Activated naive CD8-positive, alpha-beta T cell treated with anti-CD3 and anti-CD28 coated beads, Interleukin-2, amount 50 U/mL, for 24 hours (primary cell): ENCODE results near the gene MAP4K4.

Experiments used
- ATAC-seq: fragments of 150-1000 bp; cut with Tn5 transposase; one replicate; pipeline ENCODE4 v1.10.0; 2021
- DNase-seq: peaks from one replicate; pipeline ENCODE4 v3.0.0; 2021
- H3K27ac Mint-ChIP-seq: one replicate; pipeline ENCODE4 v1.8.0; 2021; ENCODE audit warnings: mild to moderate bottlenecking, mixed read lengths
- H3K27me3 Mint-ChIP-seq: one replicate; pipeline ENCODE4 v1.8.0; 2021; ENCODE audit warnings: mixed read lengths
- H3K36me3 Mint-ChIP-seq: one replicate; pipeline ENCODE4 v1.8.0; 2021; ENCODE audit warnings: low read depth, mixed read lengths
- H3K4me1 Mint-ChIP-seq: one replicate; pipeline ENCODE4 v1.8.0; 2021; ENCODE audit warnings: mixed read lengths
- H3K4me3 Mint-ChIP-seq: one replicate; pipeline ENCODE4 v1.8.0; 2021; ENCODE audit warnings: mild to moderate bottlenecking, moderate library complexity, mixed read lengths
- H3K9me3 Mint-ChIP-seq: one replicate; pipeline ENCODE4 v1.8.0; 2021; ENCODE audit warnings: mixed read lengths

MAP4K4 gene

GRCh38 chr2:101831351-101831865 lies 133.9 kb downstream of the MAP4K4 start:
- H3K4me3 Mint-ChIP-seq: no peak overlapping the region
- peaks cover 52% of the 10 kb centered on the region for H3K4me1 Mint-ChIP-seq
- ATAC-seq: peak; percentile 41
- no peaks in the 10 kb centered on the region for H3K9me3 Mint-ChIP-seq
- H3K27me3 Mint-ChIP-seq: no peaks in the 10 kb centered on the region
- H3K27ac Mint-ChIP-seq: peak overlapping the region; percentile 52
- peaks cover 26% of the 10 kb centered on the region for H3K36me3 Mint-ChIP-seq
- peak; percentile 60 for DNase-seq

- peaks cover 28% of the 10 kb centered on the region for H3K36me3 Mint-ChIP-seq
- H3K9me3 Mint-ChIP-seq: no peaks in the 10 kb centered on the region
- DNase-seq (no peak), ATAC-seq (no peak)
- H3K27me3 Mint-ChIP-seq: no peaks in the 10 kb centered on the region
- no peak overlapping the region for H3K4me3 Mint-ChIP-seq
- no peak overlapping the region for H3K27ac Mint-ChIP-seq
- peaks cover 45% of the 10 kb centered on the region for H3K4me1 Mint-ChIP-seq
Measured at GRCh38 chr2:101832114-101832513, 134.6 kb downstream of the MAP4K4 start.

GRCh38 chr2:101833890-101834523 lies 136.5 kb downstream of the MAP4K4 start:
- Mint-ChIP-seq H3K9me3 (no peaks in the 10 kb centered on the region), H3K4me3 (no peak overlapping the region), H3K27me3 (no peaks in the 10 kb centered on the region), H3K36me3 (peaks cover 30% of the 10 kb centered on the region), H3K27ac (no peak overlapping the region), H3K4me1 (peaks cover 26% of the 10 kb centered on the region)
- DNase-seq (no peak), ATAC-seq (no peak)

- H3K27me3 Mint-ChIP-seq: no peaks in the 10 kb centered on the region
- ATAC-seq (no peak), DNase-seq (no peak)
- no peak overlapping the region for H3K4me3 Mint-ChIP-seq
- H3K36me3 Mint-ChIP-seq: peaks cover 37% of the 10 kb centered on the region
- H3K9me3 Mint-ChIP-seq: no peaks in the 10 kb centered on the region
- peaks cover 9% of the 10 kb centered on the region for H3K4me1 Mint-ChIP-seq
- H3K27ac Mint-ChIP-seq: no peak overlapping the region
Measured at GRCh38 chr2:101837354-101837753, 139.8 kb downstream of the MAP4K4 start.

GRCh38 chr2:101841679-101842327 lies 144.3 kb downstream of the MAP4K4 start:
- H3K27ac Mint-ChIP-seq: no peak overlapping the region
- H3K9me3 Mint-ChIP-seq: no peaks in the 10 kb centered on the region
- H3K4me3 Mint-ChIP-seq: no peak overlapping the region
- H3K4me1 Mint-ChIP-seq: peaks cover 11% of the 10 kb centered on the region
- ATAC-seq (no peak), DNase-seq (no peak)
- no peaks in the 10 kb centered on the region for H3K27me3 Mint-ChIP-seq
- H3K36me3 Mint-ChIP-seq: peaks cover 45% of the 10 kb centered on the region

GRCh38 chr2:101842471-101842870 lies 145.0 kb downstream of the MAP4K4 start:
- H3K27me3 Mint-ChIP-seq: no peaks in the 10 kb centered on the region
- DNase-seq (no peak), ATAC-seq (no peak)
- no peak overlapping the region for H3K4me3 Mint-ChIP-seq
- peaks cover 43% of the 10 kb centered on the region for H3K36me3 Mint-ChIP-seq
- H3K4me1 Mint-ChIP-seq: peaks cover 11% of the 10 kb centered on the region
- H3K9me3 Mint-ChIP-seq: no peaks in the 10 kb centered on the region
- H3K27ac Mint-ChIP-seq: no peak overlapping the region

- H3K36me3 Mint-ChIP-seq: peaks cover 45% of the 10 kb centered on the region
- no peaks in the 10 kb centered on the region for H3K27me3 Mint-ChIP-seq
- DNase-seq (no peak), ATAC-seq (no peak)
- H3K27ac Mint-ChIP-seq: no peak overlapping the region
- H3K9me3 Mint-ChIP-seq: no peaks in the 10 kb centered on the region
- H3K4me3 Mint-ChIP-seq: no peak overlapping the region
- H3K4me1 Mint-ChIP-seq: peaks cover 11% of the 10 kb centered on the region
Measured at GRCh38 chr2:101843048-101843447, 145.5 kb downstream of the MAP4K4 start.

GRCh38 chr2:101843471-101843870 lies 146.0 kb downstream of the MAP4K4 start:
- H3K27ac Mint-ChIP-seq: no peak overlapping the region
- ATAC-seq (no peak), DNase-seq (no peak)
- peaks cover 42% of the 10 kb centered on the region for H3K36me3 Mint-ChIP-seq
- H3K4me3 Mint-ChIP-seq: no peak overlapping the region
- no peaks in the 10 kb centered on the region for H3K9me3 Mint-ChIP-seq
- peaks cover 11% of the 10 kb centered on the region for H3K4me1 Mint-ChIP-seq
- H3K27me3 Mint-ChIP-seq: no peaks in the 10 kb centered on the region

GRCh38 chr2:101844055-101844635 lies 146.6 kb downstream of the MAP4K4 start:
- Mint-ChIP-seq H3K4me1 (peaks cover 12% of the 10 kb centered on the region), H3K4me3 (no peak overlapping the region), H3K36me3 (peaks cover 47% of the 10 kb centered on the region), H3K27me3 (no peaks in the 10 kb centered on the region), H3K9me3 (no peaks in the 10 kb centered on the region), H3K27ac (no peak overlapping the region)
- no peak for ATAC-seq
- no peak for DNase-seq

- Mint-ChIP-seq H3K27ac (no peak overlapping the region), H3K27me3 (no peaks in the 10 kb centered on the region), H3K36me3 (peaks cover 33% of the 10 kb centered on the region), H3K4me3 (no peak overlapping the region), H3K4me1 (peaks cover 7% of the 10 kb centered on the region), H3K9me3 (no peaks in the 10 kb centered on the region)
- no peak for ATAC-seq
- DNase-seq: no peak
Measured at GRCh38 chr2:101846973-101847372, 149.5 kb downstream of the MAP4K4 start.

GRCh38 chr2:101847661-101848339 lies 150.3 kb downstream of the MAP4K4 start:
- peaks cover 30% of the 10 kb centered on the region for H3K36me3 Mint-ChIP-seq
- H3K27ac Mint-ChIP-seq: no peak overlapping the region
- DNase-seq (no peak), ATAC-seq (no peak)
- no peak overlapping the region for H3K4me3 Mint-ChIP-seq
- H3K27me3 Mint-ChIP-seq: no peaks in the 10 kb centered on the region
- H3K4me1 Mint-ChIP-seq: peaks cover 1% of the 10 kb centered on the region
- H3K9me3 Mint-ChIP-seq: no peaks in the 10 kb centered on the region

GRCh38 chr2:101848769-101849410 lies 151.4 kb downstream of the MAP4K4 start:
- ATAC-seq (no peak), DNase-seq (no peak)
- Mint-ChIP-seq H3K4me3 (no peak overlapping the region), H3K27me3 (no peaks in the 10 kb centered on the region), H3K36me3 (peaks cover 29% of the 10 kb centered on the region), H3K4me1 (peaks cover 1% of the 10 kb centered on the region), H3K27ac (no peak overlapping the region), H3K9me3 (no peaks in the 10 kb centered on the region)

- no peak for DNase-seq
- no peak for ATAC-seq
- H3K4me3 Mint-ChIP-seq: no peak overlapping the region
- H3K36me3 Mint-ChIP-seq: peaks cover 27% of the 10 kb centered on the region
- H3K27ac Mint-ChIP-seq: no peak overlapping the region
- H3K27me3 Mint-ChIP-seq: no peaks in the 10 kb centered on the region
- H3K4me1 Mint-ChIP-seq: peaks cover 1% of the 10 kb centered on the region
- no peaks in the 10 kb centered on the region for H3K9me3 Mint-ChIP-seq
Measured at GRCh38 chr2:101850450-101850849, 152.9 kb downstream of the MAP4K4 start.

GRCh38 chr2:101850991-101851390 lies 153.5 kb downstream of the MAP4K4 start:
- Mint-ChIP-seq H3K27ac (no peak overlapping the region), H3K36me3 (peaks cover 30% of the 10 kb centered on the region), H3K4me3 (no peak overlapping the region), H3K9me3 (no peaks in the 10 kb centered on the region), H3K4me1 (peaks cover 1% of the 10 kb centered on the region), H3K27me3 (no peaks in the 10 kb centered on the region)
- ATAC-seq (no peak), DNase-seq (no peak)
